HG03571 (cell line): ENCODE results near the gene PHLDA1.

Source experiments
- ATAC-seq: cut with Tn5 transposase; IDR thresholded peaks from one replicate; pipeline ENCODE4 v1.9.1; 2021; ENCODE audit not compliant: unreplicated experiment

The PHLDA1 gene

DNA sequence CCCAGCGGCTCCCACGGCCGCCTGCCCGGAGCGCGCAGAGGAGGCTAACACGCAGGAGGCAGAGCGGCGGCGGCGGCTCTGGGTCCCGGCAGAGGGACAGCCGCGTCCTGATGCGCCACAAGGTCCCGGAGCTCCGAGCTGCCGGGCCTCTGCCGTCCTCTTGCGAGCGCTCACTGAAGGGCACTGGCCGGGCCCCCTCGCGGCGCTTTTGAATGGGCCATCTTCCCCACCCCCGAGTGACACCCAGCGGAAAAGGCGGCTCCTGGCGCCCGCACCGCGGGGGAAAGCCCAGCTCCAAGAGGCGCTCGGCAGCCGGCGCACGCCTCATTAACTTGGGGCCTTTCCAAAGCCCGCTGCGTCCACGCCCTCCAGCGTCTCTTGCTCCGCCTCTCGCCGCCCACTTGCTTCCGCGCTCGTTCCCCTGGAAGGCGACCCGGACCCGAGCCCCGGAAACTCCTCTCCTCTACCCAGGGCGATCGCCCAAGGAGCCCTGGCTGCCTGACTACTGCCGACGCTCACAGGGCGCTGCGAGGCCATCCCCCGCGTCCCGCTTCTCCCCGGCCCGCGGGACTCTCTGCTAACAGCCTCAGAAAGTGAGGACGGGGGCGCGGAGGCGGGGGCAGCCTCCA is at the start of gene PHLDA1:
Gene PHLDA1, minus strand, starts transcription at position 363 of the 629 bp plus-strand sequence.
- ATAC-seq = peak; percentile 81

DNA sequence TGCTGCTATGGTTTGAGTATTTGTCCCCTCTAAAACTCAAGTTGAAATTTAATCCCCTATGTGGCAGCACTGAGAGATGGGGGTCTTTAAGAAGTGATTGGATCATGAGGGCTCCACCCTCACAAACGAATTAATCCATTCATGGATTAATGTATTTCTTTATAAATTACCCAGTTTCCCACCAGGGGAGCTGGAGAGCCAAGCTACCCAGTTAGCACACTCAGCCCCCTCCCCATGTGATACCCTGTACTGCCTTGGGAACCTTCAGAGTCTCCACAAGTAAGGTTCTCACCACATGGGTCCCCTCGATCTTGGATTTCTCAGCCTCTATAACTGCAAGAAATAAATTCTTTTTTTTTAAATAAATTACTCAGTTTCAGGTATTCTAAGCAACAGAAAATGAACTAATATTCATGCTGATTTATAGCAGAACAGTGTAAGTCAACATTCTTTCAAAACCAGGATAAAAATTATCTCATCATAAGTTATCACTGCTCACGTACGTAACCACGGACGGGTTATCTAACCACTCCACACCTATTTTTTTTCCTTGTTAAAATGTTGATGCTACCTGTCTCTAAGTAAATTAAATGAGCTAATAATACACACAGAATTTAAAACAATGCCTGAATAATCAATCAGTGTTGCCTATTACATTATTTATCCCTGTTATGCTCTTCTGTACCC is 49.3 kb upstream of the PHLDA1 start:
- no peak for ATAC-seq

DNA sequence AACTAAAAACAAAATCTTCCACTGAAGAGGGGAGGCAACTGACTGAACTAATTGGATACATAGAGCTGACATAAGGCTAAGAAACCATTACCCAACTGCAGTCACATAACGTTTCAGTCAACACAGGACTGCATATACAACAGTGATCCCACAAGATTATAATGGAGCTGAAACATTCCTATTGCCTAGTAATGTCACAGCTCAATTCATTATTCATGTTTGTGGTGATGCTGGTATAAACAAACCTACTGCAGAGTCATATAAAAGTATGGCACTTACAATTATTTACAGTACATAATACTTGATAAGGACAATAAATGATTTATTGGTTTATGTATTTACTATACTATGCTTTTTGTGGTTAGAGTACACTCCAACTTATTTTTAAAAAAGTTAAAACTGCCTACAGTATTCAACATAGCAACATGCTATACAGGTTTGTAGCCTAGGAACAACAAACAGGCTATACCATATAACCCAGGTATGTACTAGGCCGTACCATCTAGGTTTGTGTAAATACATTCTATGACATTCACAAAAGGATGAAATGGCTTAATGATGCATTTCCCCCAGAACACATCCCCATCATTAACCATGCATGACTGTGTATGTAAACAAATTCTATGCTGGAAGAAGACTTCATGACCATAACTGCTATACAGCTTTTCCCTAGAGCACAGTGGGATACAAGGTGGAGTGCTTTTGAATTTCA is 48.6 kb upstream of the PHLDA1 start:
- no peak for ATAC-seq

- ATAC-seq = no peak
These were observed 47.2 kb upstream of the PHLDA1 start for GRCh38 chr12:76078748-76079147.

- ATAC-seq = no peak
These were observed 43.9 kb upstream of the PHLDA1 start for GRCh38 chr12:76075448-76075847.

- ATAC-seq = no peak
These were observed 43.2 kb upstream of the PHLDA1 start for GRCh38 chr12:76074701-76075336.

- ATAC-seq = no peak
These were observed 42.0 kb upstream of the PHLDA1 start for GRCh38 chr12:76073561-76073960.

DNA sequence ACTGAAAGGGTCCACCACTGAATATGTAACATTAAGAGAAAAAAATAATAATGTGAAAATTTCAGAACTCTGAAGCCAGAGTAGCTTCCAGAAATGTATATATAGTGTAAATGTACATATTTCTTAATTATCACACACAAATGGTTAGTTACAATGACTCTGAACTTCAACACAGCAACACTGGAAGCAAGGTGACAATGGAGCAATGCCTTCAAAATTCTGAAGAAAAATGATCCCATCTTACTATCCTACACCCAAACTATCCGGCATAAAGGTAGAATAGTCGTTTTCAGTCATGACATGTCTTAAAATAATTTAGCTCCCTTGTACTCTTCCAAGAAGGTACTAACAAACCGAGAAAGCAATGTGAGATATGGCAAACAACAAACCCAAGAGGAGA is 41.0 kb upstream of the PHLDA1 start:
- no peak for ATAC-seq

DNA sequence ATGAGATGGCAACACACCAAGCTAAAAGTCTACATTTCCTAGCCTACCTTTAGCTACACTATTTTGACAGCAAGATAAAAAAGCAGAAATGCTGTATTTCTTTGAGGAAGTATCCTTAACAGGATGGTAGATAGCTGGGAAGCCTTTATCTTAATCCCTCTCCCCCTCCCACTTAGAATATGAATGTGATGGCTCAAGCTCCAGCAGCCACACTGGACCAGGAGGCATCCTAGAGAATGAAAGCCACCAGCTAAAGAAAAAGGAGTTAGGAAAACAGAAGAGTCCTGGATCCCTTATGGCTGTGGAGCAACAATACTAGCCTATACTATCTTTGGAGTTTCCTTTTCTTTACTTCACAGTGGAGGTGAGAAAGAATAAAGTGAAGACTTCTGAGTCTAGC is 37.8 kb upstream of the PHLDA1 start:
- no peak for ATAC-seq

DNA sequence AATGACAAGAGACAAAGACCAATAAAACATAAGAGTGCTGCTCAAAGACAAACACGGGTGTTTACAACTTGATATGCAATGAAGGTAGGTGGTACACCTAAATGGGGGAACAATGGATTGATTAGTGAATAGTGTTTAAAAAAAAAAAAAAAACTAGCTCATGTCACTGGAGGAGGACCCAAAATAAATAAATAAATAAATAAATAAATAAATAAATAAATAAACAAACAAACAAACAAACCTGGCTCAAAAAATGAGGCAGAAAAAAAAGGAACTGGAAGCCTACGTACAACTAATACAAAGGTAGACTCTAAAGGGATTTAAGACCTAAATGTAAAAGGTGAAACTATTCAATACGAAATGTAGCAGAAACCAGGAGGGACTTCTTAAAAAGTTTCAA is 34.3 kb upstream of the PHLDA1 start:
- no peak for ATAC-seq

- no peak for ATAC-seq
These were observed 33.3 kb upstream of the PHLDA1 start for GRCh38 chr12:76064904-76065303.

GRCh38 chr12:76060111-76060510 is 28.5 kb upstream of the PHLDA1 start:
- no peak for ATAC-seq

DNA sequence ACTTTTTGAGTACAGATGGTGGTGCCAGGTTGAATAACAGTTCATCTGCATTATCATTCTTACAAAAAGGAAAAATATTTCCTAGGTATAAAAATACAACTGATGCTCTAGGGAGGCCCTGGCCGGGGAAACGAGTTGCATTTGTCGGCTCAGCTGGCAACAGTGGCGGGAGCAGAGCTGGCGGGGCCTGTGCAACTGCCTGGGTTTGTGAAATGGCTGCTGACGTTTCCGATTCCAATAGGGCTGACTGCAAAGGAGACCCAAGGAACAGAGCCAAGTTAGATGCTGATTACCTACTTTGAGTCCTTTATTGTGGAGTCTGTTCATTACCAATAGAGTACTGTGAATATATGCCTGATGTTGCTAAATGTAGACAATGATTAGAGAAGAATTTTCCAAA is 25.8 kb upstream of the PHLDA1 start:
- no peak for ATAC-seq

GRCh38 chr12:76055393-76055792 is 23.8 kb upstream of the PHLDA1 start:
- ATAC-seq = no peak

GRCh38 chr12:76049575-76050251 is 18.1 kb upstream of the PHLDA1 start:
- ATAC-seq = no peak

GRCh38 chr12:76047742-76048141 is 16.2 kb upstream of the PHLDA1 start:
- no peak for ATAC-seq

- ATAC-seq = no peak
These were observed 15.5 kb upstream of the PHLDA1 start for GRCh38 chr12:76047060-76047459.

DNA sequence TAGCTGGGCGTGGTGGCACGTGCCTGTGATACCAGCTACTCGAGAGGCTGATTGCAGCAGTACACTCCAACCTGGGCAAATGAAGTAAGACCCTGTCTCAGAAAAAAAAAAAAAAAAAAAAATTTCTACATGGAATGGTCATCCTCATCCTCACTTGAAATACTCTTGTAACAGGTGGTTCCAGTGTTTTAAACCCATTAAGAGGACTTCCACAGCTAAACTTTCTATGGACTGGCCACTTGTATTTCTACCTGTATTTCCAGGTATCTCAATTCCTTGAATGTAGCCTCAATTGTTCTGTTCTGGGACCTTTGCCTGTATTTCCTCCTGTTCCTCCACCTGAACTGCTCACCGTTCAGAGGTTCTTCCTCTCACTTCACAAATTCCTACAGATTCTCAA is 11.8 kb upstream of the PHLDA1 start:
- no peak for ATAC-seq

DNA sequence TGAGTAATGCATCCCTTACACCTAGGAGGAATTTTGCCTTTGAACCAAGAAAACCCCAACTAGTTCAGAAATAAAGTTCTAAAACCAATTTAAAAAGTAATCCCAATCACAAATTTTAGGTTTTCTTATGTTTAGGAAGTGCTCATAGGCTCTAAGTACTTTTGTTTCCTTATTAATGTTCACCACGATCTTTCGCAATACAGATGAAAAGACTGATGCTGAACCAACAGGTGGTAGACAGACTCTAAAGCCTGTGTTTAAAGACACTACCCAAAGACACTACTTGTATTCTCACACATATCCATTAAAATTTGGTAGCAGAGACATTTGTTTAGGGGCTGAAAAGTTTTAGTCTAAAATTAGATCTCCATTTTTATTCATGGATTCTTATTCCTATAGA is 10.6 kb upstream of the PHLDA1 start:
- no peak for ATAC-seq

GRCh38 chr12:76041406-76041805 is 9.8 kb upstream of the PHLDA1 start:
- no peak for ATAC-seq

GRCh38 chr12:76040461-76040860 is 8.9 kb upstream of the PHLDA1 start:
- ATAC-seq = no peak
